ENCODE measurements around the gene LSP1. TPM values are rescaled to one million over a fixed set of nuclear protein-coding genes. Genes with fewer than 3 reads are reported as not detected.
"Not testable (repeated sequence)": the region's sequence is repeated elsewhere in the genome, so short reads cannot be mapped to it uniquely, and the experiment has no call there.

Gene LSP1, protein sequence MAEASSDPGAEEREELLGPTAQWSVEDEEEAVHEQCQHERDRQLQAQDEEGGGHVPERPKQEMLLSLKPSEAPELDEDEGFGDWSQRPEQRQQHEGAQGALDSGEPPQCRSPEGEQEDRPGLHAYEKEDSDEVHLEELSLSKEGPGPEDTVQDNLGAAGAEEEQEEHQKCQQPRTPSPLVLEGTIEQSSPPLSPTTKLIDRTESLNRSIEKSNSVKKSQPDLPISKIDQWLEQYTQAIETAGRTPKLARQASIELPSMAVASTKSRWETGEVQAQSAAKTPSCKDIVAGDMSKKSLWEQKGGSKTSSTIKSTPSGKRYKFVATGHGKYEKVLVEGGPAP
- polyA plus RNA-seq (2013): 0.67 and 0.68 TPM in 2 replicates

GRCh38 chr11:1852877-1853276 lies at the start of gene LSP1:
Gene LSP1 (plus strand): TSS chr11:1853084. CDS start chr11:1853145, 61 bp downstream.
- Histone ChIP-seq H3K36me3 (ENCODE audit: control insufficient read depth in 1 of 2, insufficient read depth in 2 of 2, low read length in 2 of 2) (no peaks in the 10 kb centered on the region), H4K8ac (ENCODE audit: low read depth, low read length) (no peak within 1 kb of the TSS), H3K14ac (ENCODE audit: low read length) (no peak within 1 kb of the TSS), H3K18ac (ENCODE audit: low read length) (no peak within 1 kb of the TSS), H3K27ac (ENCODE audit: low read depth, low read length) (no peak within 1 kb of the TSS), H3K27me3 (ENCODE audit: insufficient read depth, low read length) (no peaks in the 10 kb centered on the region), H3K4me3 (ENCODE audit: low read depth, low read length) (no peak within 1 kb of the TSS), H3K4ac (ENCODE audit: low read depth, low read length) (no peak within 1 kb of the TSS), H2BK12ac (ENCODE audit: low read length) (no peak within 1 kb of the TSS), H3K79me2 (ENCODE audit: control insufficient read depth, insufficient read depth, low read length, poor library complexity) (no peaks in the 10 kb centered on the region), H3K9ac (ENCODE audit: low read length) (no peak within 1 kb of the TSS), H2BK5ac (ENCODE audit: low read depth, low read length, poor library complexity) (no peak within 1 kb of the TSS), H2AK5ac (ENCODE audit: low read length) (no peak within 1 kb of the TSS), H2AFZ (ENCODE audit: insufficient read depth, low read length, poor library complexity) (no peak within 1 kb of the TSS), H3K23ac (ENCODE audit: low read length) (no peak within 1 kb of the TSS), H4K12ac (ENCODE audit: low read depth, low read length) (no peak within 1 kb of the TSS), H3K4me1 (ENCODE audit: control insufficient read depth in 1 of 2, insufficient read depth in 2 of 2, low read length in 2 of 2) (peaks cover 7 to 10% of the 10 kb centered on the region in 2 experiments), H2BK120ac (ENCODE audit: insufficient read depth, low read length, poor library complexity) (no peak within 1 kb of the TSS), H3K4me2 (ENCODE audit: low read length) (no peak within 1 kb of the TSS), H3K79me1 (ENCODE audit: low read length) (peaks cover 5% of the 10 kb centered on the region), H3K9me3 (ENCODE audit: insufficient read depth, low read depth, low read length) (no peaks in the 10 kb centered on the region), H4K91ac (ENCODE audit: low read depth, low read length) (no peak within 1 kb of the TSS)
- DNase-seq: no peak
- no CpG with 5 or more reads among the region's 18 CpGs for whole genome bisulfite sequencing (ENCODE audit: extremely low coverage, insufficient coverage, insufficient read length)

DNA sequence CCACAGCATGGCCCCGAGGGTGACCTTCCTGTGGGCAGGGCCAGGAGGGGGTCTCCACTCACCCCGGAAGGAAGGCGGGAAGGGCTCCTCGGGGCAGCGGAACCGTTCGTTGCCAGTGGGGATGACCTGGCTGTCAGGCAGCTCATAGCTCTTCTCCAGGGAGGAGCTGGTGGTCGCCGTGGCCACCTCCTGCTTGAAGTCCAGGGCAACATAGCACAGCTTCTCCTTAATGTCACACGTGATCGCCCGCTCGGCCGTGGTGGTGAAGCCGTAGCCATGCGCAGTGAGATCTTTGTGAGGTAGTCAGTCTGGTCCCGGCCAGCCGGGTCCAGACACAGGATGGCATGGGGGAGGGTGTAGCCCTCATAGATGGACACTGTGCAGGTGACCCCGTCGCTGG lies 49.6 kb upstream of the LSP1 start:
- no peak overlapping the region for H2AK5ac ChIP-seq (ENCODE audit: low read length)
- H3K4me2 ChIP-seq (ENCODE audit: low read length): no peak overlapping the region
- H3K79me1 ChIP-seq (ENCODE audit: low read length): no peaks in the 10 kb centered on the region
- no peak overlapping the region for H3K18ac ChIP-seq (ENCODE audit: low read length)
- H3K14ac ChIP-seq (ENCODE audit: low read length): no peak overlapping the region
- H3K23ac ChIP-seq (ENCODE audit: low read length): no peak overlapping the region
- no peak overlapping the region for H2BK120ac ChIP-seq (ENCODE audit: insufficient read depth, low read length, poor library complexity)
- H3K36me3 ChIP-seq (ENCODE audit: control insufficient read depth in 1 of 2, insufficient read depth in 2 of 2, low read length in 2 of 2): no peaks in the 10 kb centered on the region
- H4K8ac ChIP-seq (ENCODE audit: low read depth, low read length): no peak overlapping the region
- no peak for DNase-seq
- H3K27ac ChIP-seq (ENCODE audit: low read depth, low read length): no peak overlapping the region
- no peak overlapping the region for H3K4ac ChIP-seq (ENCODE audit: low read depth, low read length)
- H4K91ac ChIP-seq (ENCODE audit: low read depth, low read length): no peak overlapping the region
- H2AFZ ChIP-seq (ENCODE audit: insufficient read depth, low read length, poor library complexity): no peak overlapping the region
- no CpG with 5 or more reads among the region's 20 CpGs for WGBS (ENCODE audit: extremely low coverage, insufficient coverage, insufficient read length)
- no peak overlapping the region for H3K9ac ChIP-seq (ENCODE audit: low read length)
- H3K79me2 ChIP-seq (ENCODE audit: control insufficient read depth, insufficient read depth, low read length, poor library complexity): no peaks in the 10 kb centered on the region
- H3K27me3 ChIP-seq (ENCODE audit: insufficient read depth, low read length): no peaks in the 10 kb centered on the region
- no peak overlapping the region for H4K12ac ChIP-seq (ENCODE audit: low read depth, low read length)
- no peak overlapping the region for H2BK12ac ChIP-seq (ENCODE audit: low read length)
- peaks cover 5% of the 10 kb centered on the region for H3K9me3 ChIP-seq (ENCODE audit: insufficient read depth, low read depth, low read length)
- H2BK5ac ChIP-seq (ENCODE audit: low read depth, low read length, poor library complexity): no peak overlapping the region
- no peaks in the 10 kb centered on the region for H3K4me1 ChIP-seq (ENCODE audit: control insufficient read depth in 1 of 2, insufficient read depth in 2 of 2, low read length in 2 of 2)
- H3K4me3 ChIP-seq (ENCODE audit: low read depth, low read length): no peak overlapping the region

DNA sequence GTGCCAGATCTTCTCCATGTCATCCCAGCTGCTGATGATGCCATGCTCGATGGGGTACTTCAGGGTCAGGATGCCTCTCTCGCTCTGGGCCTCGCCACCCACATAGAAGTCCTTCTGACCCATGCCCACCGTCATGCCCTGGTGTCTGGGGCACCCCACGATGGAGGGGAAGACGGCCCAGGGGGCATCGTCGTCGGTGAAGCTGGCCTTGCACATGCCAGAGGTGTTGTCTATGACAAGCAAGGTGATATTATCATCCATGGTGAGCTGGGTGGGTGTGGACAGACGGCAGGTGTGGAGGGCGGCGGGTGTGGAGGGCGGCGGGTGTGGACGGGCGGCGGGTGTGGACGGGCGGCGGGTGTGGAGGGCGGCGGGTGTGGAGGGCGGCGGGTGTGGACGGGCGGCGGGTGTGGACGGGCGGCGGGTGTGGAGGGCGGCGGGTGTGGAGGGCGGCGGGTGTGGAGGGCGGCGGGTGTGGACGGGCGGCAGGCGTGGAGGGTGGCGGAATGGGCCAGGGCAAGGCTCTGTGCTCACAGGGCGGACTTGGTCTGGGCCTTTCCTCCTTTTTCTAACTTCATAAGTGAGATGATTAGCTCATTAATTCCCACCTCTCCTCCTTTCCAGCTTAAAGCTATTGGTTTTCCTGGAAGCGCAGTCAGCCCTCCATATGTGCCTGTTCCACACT lies 48.9 kb upstream of the LSP1 start:
- not testable (repeated sequence) for H3K4me2 ChIP-seq (ENCODE audit: low read length); H4K91ac ChIP-seq (ENCODE audit: low read depth, low read length)
- WGBS (ENCODE audit: extremely low coverage, insufficient coverage, insufficient read length): no CpG with 5 or more reads among the region's 42 CpGs

DNA sequence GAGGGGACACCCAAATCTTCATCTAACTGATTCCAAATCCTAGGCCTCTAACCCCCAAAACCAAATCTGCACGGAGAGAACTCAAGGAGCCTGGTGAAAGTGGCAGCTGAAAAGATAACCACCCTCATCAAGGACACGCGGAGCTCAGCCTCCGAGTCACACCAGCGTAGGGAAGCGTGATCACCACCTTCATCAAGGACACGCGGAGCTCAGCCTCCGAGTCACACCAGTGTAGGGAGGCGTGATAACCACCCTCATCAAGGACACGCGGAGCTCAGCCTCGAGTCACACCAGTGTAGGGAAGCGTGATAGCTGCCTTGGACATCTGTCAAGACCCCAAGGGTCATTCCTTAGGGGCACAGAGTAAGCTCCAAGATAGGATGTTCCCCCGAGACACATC lies 47.4 kb upstream of the LSP1 start:
- Histone ChIP-seq H3K4ac (ENCODE audit: low read depth, low read length) (no peak overlapping the region), H3K79me2 (ENCODE audit: control insufficient read depth, insufficient read depth, low read length, poor library complexity) (no peaks in the 10 kb centered on the region), H3K27me3 (ENCODE audit: insufficient read depth, low read length) (no peaks in the 10 kb centered on the region), H2BK5ac (ENCODE audit: low read depth, low read length, poor library complexity) (no peak overlapping the region), H3K4me2 (ENCODE audit: low read length) (no peak overlapping the region), H3K4me3 (ENCODE audit: low read depth, low read length) (no peak overlapping the region), H2BK12ac (ENCODE audit: low read length) (no peak overlapping the region), H2AK5ac (ENCODE audit: low read length) (no peak overlapping the region), H3K9me3 (ENCODE audit: insufficient read depth, low read depth, low read length) (peaks cover 8% of the 10 kb centered on the region), H3K4me1 (ENCODE audit: control insufficient read depth in 1 of 2, insufficient read depth in 2 of 2, low read length in 2 of 2) (no peaks in the 10 kb centered on the region), H2BK120ac (ENCODE audit: insufficient read depth, low read length, poor library complexity) (no peak overlapping the region), H3K9ac (ENCODE audit: low read length) (no peak overlapping the region), H4K8ac (ENCODE audit: low read depth, low read length) (no peak overlapping the region), H3K27ac (ENCODE audit: low read depth, low read length) (no peak overlapping the region), H2AFZ (ENCODE audit: insufficient read depth, low read length, poor library complexity) (no peak overlapping the region), H3K14ac (ENCODE audit: low read length) (no peak overlapping the region), H3K79me1 (ENCODE audit: low read length) (no peaks in the 10 kb centered on the region), H3K23ac (ENCODE audit: low read length) (no peak overlapping the region), H3K36me3 (ENCODE audit: control insufficient read depth in 1 of 2, insufficient read depth in 2 of 2, low read length in 2 of 2) (no peaks in the 10 kb centered on the region), H3K18ac (ENCODE audit: low read length) (no peak overlapping the region), H4K91ac (ENCODE audit: low read depth, low read length) (no peak overlapping the region), H4K12ac (ENCODE audit: low read depth, low read length) (no peak overlapping the region)
- WGBS (ENCODE audit: extremely low coverage, insufficient coverage, insufficient read length): no CpG with 5 or more reads among the region's 15 CpGs
- no peak for DNase-seq

More for the DNA sequence above, 48.9 kb upstream of the LSP1 start:
- H3K36me3 ChIP-seq (ENCODE audit: control insufficient read depth in 1 of 2, insufficient read depth in 2 of 2, low read length in 2 of 2); H3K4me3 ChIP-seq (ENCODE audit: low read depth, low read length); H3K79me1 ChIP-seq (ENCODE audit: low read length); H3K9me3 ChIP-seq (ENCODE audit: insufficient read depth, low read depth, low read length); H2BK120ac ChIP-seq (ENCODE audit: insufficient read depth, low read length, poor library complexity); H4K8ac ChIP-seq (ENCODE audit: low read depth, low read length); H3K27me3 ChIP-seq (ENCODE audit: insufficient read depth, low read length); H3K79me2 ChIP-seq (ENCODE audit: control insufficient read depth, insufficient read depth, low read length, poor library complexity); H4K12ac ChIP-seq (ENCODE audit: low read depth, low read length); H2AFZ ChIP-seq (ENCODE audit: insufficient read depth, low read length, poor library complexity); H2BK12ac ChIP-seq (ENCODE audit: low read length); H3K9ac ChIP-seq (ENCODE audit: low read length); H3K4me1 ChIP-seq (ENCODE audit: control insufficient read depth in 1 of 2, insufficient read depth in 2 of 2, low read length in 2 of 2); H3K4ac ChIP-seq (ENCODE audit: low read depth, low read length); H3K18ac ChIP-seq (ENCODE audit: low read length); H3K14ac ChIP-seq (ENCODE audit: low read length); H2BK5ac ChIP-seq (ENCODE audit: low read depth, low read length, poor library complexity); H2AK5ac ChIP-seq (ENCODE audit: low read length); H3K23ac ChIP-seq (ENCODE audit: low read length); H3K27ac ChIP-seq (ENCODE audit: low read depth, low read length); DNase-seq: not testable (repeated sequence)
